ENCODE measurements around the gene THRB.
"Not testable (repeated sequence)": the region's sequence is repeated elsewhere in the genome, so short reads cannot be mapped to it uniquely, and the experiment has no call there.

The THRB gene

GRCh38 chr3:24096271-24096670, 398.4 kb downstream of the THRB start:
- Histone ChIP-seq H3K27ac (ENCODE audit: insufficient read depth, low read length, poor library complexity, severe bottlenecking) (no peak overlapping the region), H3K4me1 (ENCODE audit: control insufficient read depth, insufficient read depth, low read length, poor library complexity, severe bottlenecking) (no peaks in the 10 kb centered on the region), H3K36me3 (ENCODE audit: control insufficient read depth, insufficient read depth, low read length) (no peaks in the 10 kb centered on the region), H3K4me3 (ENCODE audit: insufficient read depth, low read depth, low read length, poor library complexity, severe bottlenecking) (no peak overlapping the region), H3K9me3 (ENCODE audit: control insufficient read depth, low read length) (no peaks in the 10 kb centered on the region), H3K27me3 (replicated peaks; ENCODE audit: control insufficient read depth, insufficient read depth, low read length, poor library complexity, severe bottlenecking) (no peaks in the 10 kb centered on the region)
- no peak for DNase-seq

- H3K9me3 ChIP-seq (ENCODE audit: control insufficient read depth, low read length); H3K27me3 ChIP-seq (replicated peaks; ENCODE audit: control insufficient read depth, insufficient read depth, low read length, poor library complexity, severe bottlenecking); H3K4me3 ChIP-seq (ENCODE audit: insufficient read depth, low read depth, low read length, poor library complexity, severe bottlenecking); H3K27ac ChIP-seq (ENCODE audit: insufficient read depth, low read length, poor library complexity, severe bottlenecking); H3K36me3 ChIP-seq (ENCODE audit: control insufficient read depth, insufficient read depth, low read length); DNase-seq; H3K4me1 ChIP-seq (ENCODE audit: control insufficient read depth, insufficient read depth, low read length, poor library complexity, severe bottlenecking): not testable (repeated sequence)
Measured at GRCh38 chr3:24094818-24095217, 399.8 kb downstream of the THRB start.

GRCh38 chr3:24088782-24089181, 405.9 kb downstream of the THRB start:
- Histone ChIP-seq H3K4me3 (ENCODE audit: insufficient read depth, low read depth, low read length, poor library complexity, severe bottlenecking) (no peak overlapping the region), H3K27ac (ENCODE audit: insufficient read depth, low read length, poor library complexity, severe bottlenecking) (no peak overlapping the region), H3K4me1 (ENCODE audit: control insufficient read depth, insufficient read depth, low read length, poor library complexity, severe bottlenecking) (no peaks in the 10 kb centered on the region), H3K36me3 (ENCODE audit: control insufficient read depth, insufficient read depth, low read length) (no peaks in the 10 kb centered on the region), H3K27me3 (replicated peaks; ENCODE audit: control insufficient read depth, insufficient read depth, low read length, poor library complexity, severe bottlenecking) (no peaks in the 10 kb centered on the region), H3K9me3 (ENCODE audit: control insufficient read depth, low read length) (no peaks in the 10 kb centered on the region)
- DNase-seq, result no peak

GRCh38 chr3:24087469-24087868, 407.2 kb downstream of the THRB start:
- H3K36me3 ChIP-seq (ENCODE audit: control insufficient read depth, insufficient read depth, low read length), result no peaks in the 10 kb centered on the region
- DNase-seq, result no peak
- H3K4me1 ChIP-seq (ENCODE audit: control insufficient read depth, insufficient read depth, low read length, poor library complexity, severe bottlenecking), result no peaks in the 10 kb centered on the region
- no peak overlapping the region for H3K27ac ChIP-seq (ENCODE audit: insufficient read depth, low read length, poor library complexity, severe bottlenecking)
- H3K9me3 ChIP-seq (ENCODE audit: control insufficient read depth, low read length), result no peaks in the 10 kb centered on the region
- H3K27me3 ChIP-seq (replicated peaks; ENCODE audit: control insufficient read depth, insufficient read depth, low read length, poor library complexity, severe bottlenecking), result no peaks in the 10 kb centered on the region
- H3K4me3 ChIP-seq (ENCODE audit: insufficient read depth, low read depth, low read length, poor library complexity, severe bottlenecking), result no peak overlapping the region

GRCh38 chr3:24086617-24087404, 407.8 kb downstream of the THRB start:
- no peak overlapping the region for H3K27ac ChIP-seq (ENCODE audit: insufficient read depth, low read length, poor library complexity, severe bottlenecking)

GRCh38 chr3:24086206-24086605, 408.4 kb downstream of the THRB start:
- H3K4me1 ChIP-seq (ENCODE audit: control insufficient read depth, insufficient read depth, low read length, poor library complexity, severe bottlenecking), result no peaks in the 10 kb centered on the region
- H3K27ac ChIP-seq (ENCODE audit: insufficient read depth, low read length, poor library complexity, severe bottlenecking), result no peak overlapping the region
- H3K9me3 ChIP-seq (ENCODE audit: control insufficient read depth, low read length), result no peaks in the 10 kb centered on the region
- H3K27me3 ChIP-seq (replicated peaks; ENCODE audit: control insufficient read depth, insufficient read depth, low read length, poor library complexity, severe bottlenecking), result no peaks in the 10 kb centered on the region
- H3K4me3 ChIP-seq (ENCODE audit: insufficient read depth, low read depth, low read length, poor library complexity, severe bottlenecking), result no peak overlapping the region
- DNase-seq, result no peak
- no peaks in the 10 kb centered on the region for H3K36me3 ChIP-seq (ENCODE audit: control insufficient read depth, insufficient read depth, low read length)

More at GRCh38 chr3:24086617-24087404, 407.8 kb downstream of the THRB start:
- no peak for DNase-seq
- no peaks in the 10 kb centered on the region for H3K36me3 ChIP-seq (ENCODE audit: control insufficient read depth, insufficient read depth, low read length)
- no peaks in the 10 kb centered on the region for H3K27me3 ChIP-seq (replicated peaks; ENCODE audit: control insufficient read depth, insufficient read depth, low read length, poor library complexity, severe bottlenecking)
- H3K4me1 ChIP-seq (ENCODE audit: control insufficient read depth, insufficient read depth, low read length, poor library complexity, severe bottlenecking), result no peaks in the 10 kb centered on the region
- no peaks in the 10 kb centered on the region for H3K9me3 ChIP-seq (ENCODE audit: control insufficient read depth, low read length)
- H3K4me3 ChIP-seq (ENCODE audit: insufficient read depth, low read depth, low read length, poor library complexity, severe bottlenecking), result no peak overlapping the region

- Histone ChIP-seq H3K4me1 (ENCODE audit: control insufficient read depth, insufficient read depth, low read length, poor library complexity, severe bottlenecking) (no peaks in the 10 kb centered on the region), H3K4me3 (ENCODE audit: insufficient read depth, low read depth, low read length, poor library complexity, severe bottlenecking) (no peak overlapping the region), H3K36me3 (ENCODE audit: control insufficient read depth, insufficient read depth, low read length) (no peaks in the 10 kb centered on the region), H3K27me3 (replicated peaks; ENCODE audit: control insufficient read depth, insufficient read depth, low read length, poor library complexity, severe bottlenecking) (no peaks in the 10 kb centered on the region), H3K9me3 (ENCODE audit: control insufficient read depth, low read length) (no peaks in the 10 kb centered on the region), H3K27ac (ENCODE audit: insufficient read depth, low read length, poor library complexity, severe bottlenecking) (no peak overlapping the region)
- DNase-seq, result no peak
Measured at GRCh38 chr3:24072193-24072592, 422.5 kb downstream of the THRB start.

GRCh38 chr3:24069045-24069444, 425.6 kb downstream of the THRB start:
- Histone ChIP-seq H3K27ac (ENCODE audit: insufficient read depth, low read length, poor library complexity, severe bottlenecking) (no peak overlapping the region), H3K9me3 (ENCODE audit: control insufficient read depth, low read length) (no peaks in the 10 kb centered on the region), H3K4me3 (ENCODE audit: insufficient read depth, low read depth, low read length, poor library complexity, severe bottlenecking) (no peak overlapping the region), H3K27me3 (replicated peaks; ENCODE audit: control insufficient read depth, insufficient read depth, low read length, poor library complexity, severe bottlenecking) (no peaks in the 10 kb centered on the region), H3K4me1 (ENCODE audit: control insufficient read depth, insufficient read depth, low read length, poor library complexity, severe bottlenecking) (no peaks in the 10 kb centered on the region), H3K36me3 (ENCODE audit: control insufficient read depth, insufficient read depth, low read length) (no peaks in the 10 kb centered on the region)
- no peak for DNase-seq

GRCh38 chr3:24067483-24067882, 427.2 kb downstream of the THRB start:
- no peak for DNase-seq
- Histone ChIP-seq H3K9me3 (ENCODE audit: control insufficient read depth, low read length) (no peaks in the 10 kb centered on the region), H3K4me1 (ENCODE audit: control insufficient read depth, insufficient read depth, low read length, poor library complexity, severe bottlenecking) (no peaks in the 10 kb centered on the region), H3K4me3 (ENCODE audit: insufficient read depth, low read depth, low read length, poor library complexity, severe bottlenecking) (no peak overlapping the region), H3K27ac (ENCODE audit: insufficient read depth, low read length, poor library complexity, severe bottlenecking) (no peak overlapping the region), H3K27me3 (replicated peaks; ENCODE audit: control insufficient read depth, insufficient read depth, low read length, poor library complexity, severe bottlenecking) (no peaks in the 10 kb centered on the region), H3K36me3 (ENCODE audit: control insufficient read depth, insufficient read depth, low read length) (no peaks in the 10 kb centered on the region)

Measured in effector memory CD4-positive, alpha-beta T cell (primary cell).